Lower leg skin (tissue), 3 donors: Measurements from ENCODE around the gene PPP1R27.

Experiments used
- POLR2A ChIP-seq, 2 donors: fragments of 450-650 bp; IDR thresholded peaks; one replicate each; pipeline ENCODE4 v1.6.1; 2016 to 2017; ENCODE audit warnings: antibody characterized with exemption in 2 of 2, mild to moderate bottlenecking in 1 of 2, moderate library complexity in 1 of 2
- TF ChIP-seq, protein P1 (sequence below), 3 donors: fragments of 450-650 bp; IDR thresholded peaks; one replicate each; pipeline ENCODE4 v1.5.1; 2016; ENCODE audit warnings: antibody characterized with exemption in 3 of 3, mild to moderate bottlenecking in 3 of 3, moderate library complexity in 2 of 3

- TF ChIP-seq, protein P1, sequence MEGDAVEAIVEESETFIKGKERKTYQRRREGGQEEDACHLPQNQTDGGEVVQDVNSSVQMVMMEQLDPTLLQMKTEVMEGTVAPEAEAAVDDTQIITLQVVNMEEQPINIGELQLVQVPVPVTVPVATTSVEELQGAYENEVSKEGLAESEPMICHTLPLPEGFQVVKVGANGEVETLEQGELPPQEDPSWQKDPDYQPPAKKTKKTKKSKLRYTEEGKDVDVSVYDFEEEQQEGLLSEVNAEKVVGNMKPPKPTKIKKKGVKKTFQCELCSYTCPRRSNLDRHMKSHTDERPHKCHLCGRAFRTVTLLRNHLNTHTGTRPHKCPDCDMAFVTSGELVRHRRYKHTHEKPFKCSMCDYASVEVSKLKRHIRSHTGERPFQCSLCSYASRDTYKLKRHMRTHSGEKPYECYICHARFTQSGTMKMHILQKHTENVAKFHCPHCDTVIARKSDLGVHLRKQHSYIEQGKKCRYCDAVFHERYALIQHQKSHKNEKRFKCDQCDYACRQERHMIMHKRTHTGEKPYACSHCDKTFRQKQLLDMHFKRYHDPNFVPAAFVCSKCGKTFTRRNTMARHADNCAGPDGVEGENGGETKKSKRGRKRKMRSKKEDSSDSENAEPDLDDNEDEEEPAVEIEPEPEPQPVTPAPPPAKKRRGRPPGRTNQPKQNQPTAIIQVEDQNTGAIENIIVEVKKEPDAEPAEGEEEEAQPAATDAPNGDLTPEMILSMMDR (IDR thresholded peaks at IDR 0.05) = peak in 1 of 3 donors; percentile 72
- TF ChIP-seq POLR2A (IDR thresholded peaks at IDR 0.05) = no peak
Measured at GRCh38 chr17:81792675-81793615, 41.9 kb downstream of the PPP1R27 start.
